ENCODE measurements around the gene DNAAF5. TPM values are rescaled to one million over a fixed set of nuclear protein-coding genes. Genes with fewer than 3 reads are reported as not detected.

DNAAF5 gene
- total and polyA plus RNA-seq, 2 of the 13 experiments (the other 11 are each of a cell fraction or from before 2014, with no cell fraction given), result 11.9 to 21.5 TPM

DNA sequence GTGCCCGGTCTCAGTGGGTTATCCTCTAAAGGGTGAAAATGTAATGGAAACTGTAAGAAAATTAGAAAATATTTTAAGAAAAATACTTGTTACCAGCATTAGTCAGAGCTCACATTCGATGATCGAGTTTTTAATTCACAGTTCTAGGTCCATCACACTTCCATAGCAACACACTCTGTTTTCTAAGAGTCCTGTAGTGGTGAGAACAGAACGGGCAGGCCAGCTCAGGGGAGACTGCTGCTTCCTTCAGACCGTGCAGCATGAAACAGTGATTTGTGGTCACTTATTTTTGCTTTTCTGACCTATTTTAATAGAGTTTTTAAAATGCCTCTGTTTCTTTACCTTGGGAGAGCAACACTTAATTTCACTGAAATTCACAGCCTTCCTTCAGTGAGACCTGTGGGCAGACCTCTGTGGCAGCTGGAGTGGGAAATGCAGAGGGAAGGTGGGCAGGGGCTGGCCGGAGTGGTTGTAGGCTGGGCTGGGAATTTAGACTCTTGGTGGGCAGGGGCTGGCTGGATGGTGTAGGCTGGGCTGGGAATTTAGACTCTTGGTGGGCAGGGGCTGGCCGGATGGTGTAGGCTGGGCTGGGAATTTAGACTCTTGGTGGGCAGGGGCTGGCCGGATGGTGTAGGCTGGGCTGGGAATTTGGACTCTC lies 107.2 kb downstream of the DNAAF5 start (continued):
- TF ChIP-seq, protein P1, sequence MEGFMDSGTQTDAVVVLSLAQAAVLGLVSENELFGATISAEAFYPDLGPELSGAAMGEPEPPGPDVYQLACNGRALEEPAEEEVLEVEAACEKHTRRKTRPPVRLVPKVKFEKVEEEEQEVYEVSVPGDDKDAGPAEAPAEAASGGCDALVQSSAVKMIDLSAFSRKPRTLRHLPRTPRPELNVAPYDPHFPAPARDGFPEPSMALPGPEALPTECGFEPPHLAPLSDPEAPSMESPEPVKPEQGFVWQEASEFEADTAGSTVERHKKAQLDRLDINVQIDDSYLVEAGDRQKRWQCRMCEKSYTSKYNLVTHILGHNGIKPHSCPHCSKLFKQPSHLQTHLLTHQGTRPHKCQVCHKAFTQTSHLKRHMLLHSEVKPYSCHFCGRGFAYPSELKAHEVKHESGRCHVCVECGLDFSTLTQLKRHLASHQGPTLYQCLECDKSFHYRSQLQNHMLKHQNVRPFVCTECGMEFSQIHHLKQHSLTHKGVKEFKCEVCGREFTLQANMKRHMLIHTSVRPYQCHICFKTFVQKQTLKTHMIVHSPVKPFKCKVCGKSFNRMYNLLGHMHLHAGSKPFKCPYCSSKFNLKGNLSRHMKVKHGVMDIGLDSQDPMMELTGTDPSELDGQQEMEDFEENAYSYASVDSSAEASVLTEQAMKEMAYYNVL (CRISPR knock-in tag; IDR thresholded peaks at IDR 0.05; ENCODE audit: borderline replicate concordance), result no peak
- TF ChIP-seq, protein P2, sequence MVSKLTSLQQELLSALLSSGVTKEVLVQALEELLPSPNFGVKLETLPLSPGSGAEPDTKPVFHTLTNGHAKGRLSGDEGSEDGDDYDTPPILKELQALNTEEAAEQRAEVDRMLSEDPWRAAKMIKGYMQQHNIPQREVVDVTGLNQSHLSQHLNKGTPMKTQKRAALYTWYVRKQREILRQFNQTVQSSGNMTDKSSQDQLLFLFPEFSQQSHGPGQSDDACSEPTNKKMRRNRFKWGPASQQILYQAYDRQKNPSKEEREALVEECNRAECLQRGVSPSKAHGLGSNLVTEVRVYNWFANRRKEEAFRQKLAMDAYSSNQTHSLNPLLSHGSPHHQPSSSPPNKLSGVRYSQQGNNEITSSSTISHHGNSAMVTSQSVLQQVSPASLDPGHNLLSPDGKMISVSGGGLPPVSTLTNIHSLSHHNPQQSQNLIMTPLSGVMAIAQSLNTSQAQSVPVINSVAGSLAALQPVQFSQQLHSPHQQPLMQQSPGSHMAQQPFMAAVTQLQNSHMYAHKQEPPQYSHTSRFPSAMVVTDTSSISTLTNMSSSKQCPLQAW (CRISPR knock-in tag; IDR thresholded peaks at IDR 0.05), result no peak
- TF ChIP-seq MAFG (CRISPR knock-in tag; IDR thresholded peaks at IDR 0.05), result no peak
- no peak for TF ChIP-seq ZNF251 (CRISPR knock-in tag; IDR thresholded peaks at IDR 0.05)
- TF ChIP-seq, protein P3, sequence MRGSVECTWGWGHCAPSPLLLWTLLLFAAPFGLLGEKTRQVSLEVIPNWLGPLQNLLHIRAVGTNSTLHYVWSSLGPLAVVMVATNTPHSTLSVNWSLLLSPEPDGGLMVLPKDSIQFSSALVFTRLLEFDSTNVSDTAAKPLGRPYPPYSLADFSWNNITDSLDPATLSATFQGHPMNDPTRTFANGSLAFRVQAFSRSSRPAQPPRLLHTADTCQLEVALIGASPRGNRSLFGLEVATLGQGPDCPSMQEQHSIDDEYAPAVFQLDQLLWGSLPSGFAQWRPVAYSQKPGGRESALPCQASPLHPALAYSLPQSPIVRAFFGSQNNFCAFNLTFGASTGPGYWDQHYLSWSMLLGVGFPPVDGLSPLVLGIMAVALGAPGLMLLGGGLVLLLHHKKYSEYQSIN (CRISPR knock-in tag; IDR thresholded peaks at IDR 0.05; ENCODE audit: borderline replicate concordance), result no peak
- TF ChIP-seq, protein P4, sequence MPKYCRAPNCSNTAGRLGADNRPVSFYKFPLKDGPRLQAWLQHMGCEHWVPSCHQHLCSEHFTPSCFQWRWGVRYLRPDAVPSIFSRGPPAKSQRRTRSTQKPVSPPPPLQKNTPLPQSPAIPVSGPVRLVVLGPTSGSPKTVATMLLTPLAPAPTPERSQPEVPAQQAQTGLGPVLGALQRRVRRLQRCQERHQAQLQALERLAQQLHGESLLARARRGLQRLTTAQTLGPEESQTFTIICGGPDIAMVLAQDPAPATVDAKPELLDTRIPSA (CRISPR knock-in tag; IDR thresholded peaks at IDR 0.05; ENCODE audit: borderline replicate concordance), result no peak

Data from HepG2 (cell line).